ENCODE results near the gene RABAC1. TPM values are rescaled to one million over a fixed set of nuclear protein-coding genes. Genes with fewer than 3 reads are reported as not detected.

Gene RABAC1
- total and polyA plus RNA-seq, 4 experiments from 2014 or later = 97.4 to 256 (median 149) TPM

- Histone ChIP-seq H3K27me3 (ENCODE audit: insufficient read depth, low read length) (no peaks in the 10 kb centered on the region), H3K36me3 (ENCODE audit: insufficient read depth, low read length) (no peaks in the 10 kb centered on the region), H3K4me1 (ENCODE audit: insufficient read depth, low read length) (peaks cover 38% of the 10 kb centered on the region), H3K27ac (ENCODE audit: low read depth, low read length) (peak overlapping the region; percentile 41), H3K9me3 (ENCODE audit: control insufficient read depth in 1 of 2, low read length in 2 of 2) (no peaks in the 10 kb centered on the region), H3K4me3 (ENCODE audit: low read length in 2 of 2) (no peak overlapping the region)
- intact Hi-C loops (cut with micrococcal nuclease) = loop anchor here (1.0 to 5.0 kb wide), 2 partner anchors 8 to 33 kb away; no protein-coding TSS in a partner anchor
- ChIA-PET POLR2A (ENCODE audit: partially characterized antibody) (interaction anchor here (0.7 to 6.4 kb wide), 16 partner anchors 9 to 85 kb away, joined by 3 to 106 read pairs (median 8); partner anchors contain the start of genes ARHGEF1, CD79A, ERFL and RABAC1), CTCF (ENCODE audit: partially characterized antibody) (interaction anchor here (0.8 to 9.6 kb wide), 11 partner anchors 8 to 239 kb away, joined by 3 to 85 read pairs (median 6); partner anchors contain the start of genes RABAC1 and RPS19)
- Mint-ChIP-seq H3K9me3 (peaks cover 0 to 4% (median 0%) of the 10 kb centered on the region in 8 donors), H3K4me1 (peaks cover 23 to 63% (median 38%) of the 10 kb centered on the region in 4 donors), H3K36me3 (peaks cover 0 to 1% of the 10 kb centered on the region in 2 donors), H3K27me3 (peaks cover 0 to 2% of the 10 kb centered on the region in 2 donors), H3K4me3 (peak overlapping the region; percentile 59 to 86 (median 68)), H3K27ac (peak overlapping the region; percentile 95 to 100 (median 99))
- DNase-seq = peak; percentile 88 to 99 (median 90)
Measured at GRCh38 chr19:41945135-41945766, 13.9 kb downstream of the RABAC1 start.

- no peaks in the 10 kb centered on the region for H3K36me3 ChIP-seq (ENCODE audit: insufficient read depth, low read length)
- intact Hi-C loops (cut with micrococcal nuclease) = no loop called here
- H3K27ac ChIP-seq (ENCODE audit: low read depth, low read length) = peak overlapping the region; percentile 41
- H3K27me3 ChIP-seq (ENCODE audit: insufficient read depth, low read length) = no peaks in the 10 kb centered on the region
- POLR2A ChIA-PET (ENCODE audit: partially characterized antibody) = interaction anchor here (1.0 to 6.4 kb wide), 8 partner anchors 10 to 84 kb away, joined by 3 to 106 read pairs (median 18); partner anchors contain the start of genes ARHGEF1, CD79A, ERFL and RPS19
- CTCF ChIA-PET (ENCODE audit: partially characterized antibody) = interaction anchor here (1.1 to 9.6 kb wide), 5 partner anchors 14 to 93 kb away, joined by 3 to 85 read pairs (median 15); partner anchors contain the start of gene RPS19
- Mint-ChIP-seq H3K27me3 (peaks cover 0 to 2% of the 10 kb centered on the region in 2 donors), H3K4me1 (peaks cover 23 to 64% (median 38%) of the 10 kb centered on the region in 4 donors), H3K4me3 (peak overlapping the region in 1 of 8 donors; percentile 86), H3K36me3 (peaks cover 0 to 1% of the 10 kb centered on the region in 2 donors), H3K9me3 (peaks cover 0 to 4% (median 0%) of the 10 kb centered on the region in 8 donors), H3K27ac (peak overlapping the region; percentile 95 to 100 (median 99))
- H3K4me3 ChIP-seq (ENCODE audit: low read length in 2 of 2) = no peak overlapping the region
- DNase-seq = no peak
- peaks cover 41% of the 10 kb centered on the region for H3K4me1 ChIP-seq (ENCODE audit: insufficient read depth, low read length)
- H3K9me3 ChIP-seq (ENCODE audit: control insufficient read depth in 1 of 2, low read length in 2 of 2) = no peaks in the 10 kb centered on the region
Measured at GRCh38 chr19:41944336-41944735, 14.8 kb downstream of the RABAC1 start.

GRCh38 chr19:41941410-41942202 is 17.5 kb downstream of the RABAC1 start:
- no peak for DNase-seq
- peaks cover 0 to 4% (median 0%) of the 10 kb centered on the region in 8 donors for H3K9me3 Mint-ChIP-seq
- CTCF ChIA-PET (ENCODE audit: partially characterized antibody) = interaction anchor here (2.2 kb wide), 1 partner anchor 82 kb away, joined by 11 read pairs; the partner anchor contains the start of gene RPS19
- Histone ChIP-seq H3K27me3 (ENCODE audit: insufficient read depth, low read length) (no peaks in the 10 kb centered on the region), H3K4me1 (ENCODE audit: insufficient read depth, low read length) (peaks cover 37% of the 10 kb centered on the region), H3K4me3 (ENCODE audit: low read length in 2 of 2) (no peak overlapping the region), H3K36me3 (ENCODE audit: insufficient read depth, low read length) (no peaks in the 10 kb centered on the region), H3K27ac (ENCODE audit: low read depth, low read length) (no peak overlapping the region), H3K9me3 (ENCODE audit: control insufficient read depth in 1 of 2, low read length in 2 of 2) (no peaks in the 10 kb centered on the region)
- H3K36me3 Mint-ChIP-seq = peaks cover 0 to 1% of the 10 kb centered on the region in 2 donors
- peak overlapping the region; percentile 49 to 85 (median 83) for H3K27ac Mint-ChIP-seq
- POLR2A ChIA-PET (ENCODE audit: partially characterized antibody) = interaction anchor here (1.3 to 6.4 kb wide), 4 partner anchors 29 to 81 kb away, joined by 3 to 106 read pairs (median 6); partner anchors contain the start of genes ARHGEF1 and RPS19
- H3K4me3 Mint-ChIP-seq = peak overlapping the region; percentile 50 to 81 (median 64)
- H3K27me3 Mint-ChIP-seq = peaks cover 0 to 2% of the 10 kb centered on the region in 2 donors
- intact Hi-C loops (cut with micrococcal nuclease) = no loop called here
- peaks cover 20 to 54% (median 35%) of the 10 kb centered on the region in 4 donors for H3K4me1 Mint-ChIP-seq

GRCh38 chr19:41940731-41941409 is 18.3 kb downstream of the RABAC1 start:
- peaks cover 0 to 4% (median 0%) of the 10 kb centered on the region in 8 donors for H3K9me3 Mint-ChIP-seq
- no peak overlapping the region for H3K27ac ChIP-seq (ENCODE audit: low read depth, low read length)
- peaks cover 0 to 2% of the 10 kb centered on the region in 2 donors for H3K27me3 Mint-ChIP-seq
- H3K36me3 Mint-ChIP-seq = peaks cover 0 to 1% of the 10 kb centered on the region in 2 donors
- CTCF ChIA-PET (ENCODE audit: partially characterized antibody) = interaction anchor here (1.7 kb wide), 1 partner anchor 10 kb away, joined by 5 read pairs; no protein-coding TSS in a partner anchor
- peak overlapping the region; percentile 84 to 90 (median 86) for H3K4me3 Mint-ChIP-seq
- H3K4me3 ChIP-seq (ENCODE audit: low read length in 2 of 2) = peak overlapping the region in 1 of 2 donors; percentile 43
- no peaks in the 10 kb centered on the region for H3K9me3 ChIP-seq (ENCODE audit: control insufficient read depth in 1 of 2, low read length in 2 of 2)
- H3K4me1 ChIP-seq (ENCODE audit: insufficient read depth, low read length) = peaks cover 37% of the 10 kb centered on the region
- H3K27me3 ChIP-seq (ENCODE audit: insufficient read depth, low read length) = no peaks in the 10 kb centered on the region
- no peaks in the 10 kb centered on the region for H3K36me3 ChIP-seq (ENCODE audit: insufficient read depth, low read length)
- H3K4me1 Mint-ChIP-seq = peaks cover 19 to 56% (median 36%) of the 10 kb centered on the region in 4 donors
- POLR2A ChIA-PET (ENCODE audit: partially characterized antibody) = interaction anchor here (1.3 to 1.5 kb wide), 2 partner anchors 53 to 81 kb away, joined by 3 to 10 read pairs; partner anchors contain the start of gene RPS19
- peak overlapping the region in 6 of 7 donors; percentile 68 to 93 (median 87) for H3K27ac Mint-ChIP-seq
- DNase-seq = no peak
- intact Hi-C loops (cut with micrococcal nuclease) = no loop called here

- Histone ChIP-seq H3K27ac (ENCODE audit: low read depth, low read length) (no peak overlapping the region), H3K27me3 (ENCODE audit: insufficient read depth, low read length) (no peaks in the 10 kb centered on the region), H3K4me3 (ENCODE audit: low read length in 2 of 2) (peak overlapping the region in 1 of 2 donors; percentile 43), H3K36me3 (ENCODE audit: insufficient read depth, low read length) (no peaks in the 10 kb centered on the region), H3K4me1 (ENCODE audit: insufficient read depth, low read length) (peaks cover 35% of the 10 kb centered on the region), H3K9me3 (ENCODE audit: control insufficient read depth in 1 of 2, low read length in 2 of 2) (no peaks in the 10 kb centered on the region)
- H3K36me3 Mint-ChIP-seq = peaks cover 0 to under 1% of the 10 kb centered on the region in 2 donors
- peaks cover 0 to under 1% (median 0%) of the 10 kb centered on the region in 8 donors for H3K9me3 Mint-ChIP-seq
- peaks cover 1 to 5% of the 10 kb centered on the region in 2 donors for H3K27me3 Mint-ChIP-seq
- H3K27ac Mint-ChIP-seq = peak overlapping the region; percentile 57 to 93 (median 90)
- peak overlapping the region; percentile 84 to 90 (median 86) for H3K4me3 Mint-ChIP-seq
- intact Hi-C loops (cut with micrococcal nuclease) = no loop called here
- ChIA-PET CTCF (ENCODE audit: partially characterized antibody) (interaction anchor here (1.7 kb wide), 1 partner anchor 10 kb away, joined by 5 read pairs; no protein-coding TSS in a partner anchor), POLR2A (ENCODE audit: partially characterized antibody) (interaction anchor here (0.7 to 1.5 kb wide), 6 partner anchors 19 to 81 kb away, joined by 3 to 10 read pairs (median 4); partner anchors contain the start of genes RABAC1 and RPS19)
- DNase-seq = peak in 2 of 5 donors; percentile 28 to 55
- peaks cover 17 to 53% (median 34%) of the 10 kb centered on the region in 4 donors for H3K4me1 Mint-ChIP-seq
Measured at GRCh38 chr19:41939861-41940730, 19.0 kb downstream of the RABAC1 start.

Data from CD4-positive, alpha-beta memory T cell (primary cell).